Fibroblast of skin of left quadriceps (primary cell): ENCODE results near the gene CCDC38.
"Not testable (repeated sequence)": the region's sequence is repeated elsewhere in the genome, so short reads cannot be mapped to it uniquely, and the experiment has no call there.

ENCODE experiments used
- DNase-seq, 2 experiments: peaks; one replicate each; pipeline ENCODE4 v3.0.0-alpha.2; 2013; ENCODE audit warnings: low read depth in 2 of 2

The CCDC38 gene

GRCh38 chr12:95942524-95943329 lies at the start of gene CCDC38:
Gene CCDC38 (minus strand): TSS chr12:95942614. CDS start chr12:95936509, 6,105 bp downstream.
- peak in 1 of 2 experiments; percentile 13 for DNase-seq

GRCh38 chr12:95990136-95990535 lies 47.7 kb upstream of the CCDC38 start:
- DNase-seq, result no peak

GRCh38 chr12:95989504-95990123 lies 47.2 kb upstream of the CCDC38 start:
- no peak for DNase-seq

GRCh38 chr12:95988506-95989275 lies 46.3 kb upstream of the CCDC38 start:
- no peak for DNase-seq

GRCh38 chr12:95986635-95987570 lies 44.5 kb upstream of the CCDC38 start:
- no peak for DNase-seq

GRCh38 chr12:95984682-95985081 lies 42.3 kb upstream of the CCDC38 start:
- no peak for DNase-seq

- no peak for DNase-seq
Observed at GRCh38 chr12:95982602-95983001, 40.2 kb upstream of the CCDC38 start.

- no peak for DNase-seq
Observed at GRCh38 chr12:95980437-95980836, 38.0 kb upstream of the CCDC38 start.

- no peak for DNase-seq
Observed at GRCh38 chr12:95978774-95979173, 36.4 kb upstream of the CCDC38 start.

GRCh38 chr12:95978351-95978750 lies 35.9 kb upstream of the CCDC38 start:
- DNase-seq, result no peak

- DNase-seq, result no peak
Observed at GRCh38 chr12:95977764-95978305, 35.4 kb upstream of the CCDC38 start.

GRCh38 chr12:95976416-95976832 lies 34.0 kb upstream of the CCDC38 start:
- no peak for DNase-seq

- no peak for DNase-seq
Observed at GRCh38 chr12:95975491-95975890, 33.1 kb upstream of the CCDC38 start.

GRCh38 chr12:95974358-95974757 lies 31.9 kb upstream of the CCDC38 start:
- no peak for DNase-seq

- no peak for DNase-seq
Observed at GRCh38 chr12:95972832-95973456, 30.5 kb upstream of the CCDC38 start.

- no peak for DNase-seq
Observed at GRCh38 chr12:95970905-95971304, 28.5 kb upstream of the CCDC38 start.

GRCh38 chr12:95969116-95969515 lies 26.7 kb upstream of the CCDC38 start:
- not testable (repeated sequence) for DNase-seq

GRCh38 chr12:95967301-95967700 lies 24.9 kb upstream of the CCDC38 start:
- DNase-seq, result no peak

GRCh38 chr12:95966287-95966870 lies 24.0 kb upstream of the CCDC38 start:
- DNase-seq, result no peak

- DNase-seq, result no peak
Observed at GRCh38 chr12:95963096-95963495, 20.7 kb upstream of the CCDC38 start.
